Measurements from ENCODE around the gene TGFBR3L. TPM values are rescaled to one million over a fixed set of nuclear protein-coding genes. Genes with fewer than 3 reads are reported as not detected.
"Not testable (repeated sequence)": the region's sequence is repeated elsewhere in the genome, so short reads cannot be mapped to it uniquely, and the experiment has no call there.

TGFBR3L gene
- total and polyA plus RNA-seq, 2 of the 13 experiments (the other 11 are each of a cell fraction or from before 2014, with no cell fraction given) = 0.20 to 1.0 TPM

GRCh38 chr19:7930030-7930429 is 15.4 kb downstream of the TGFBR3L start:
- H3K27me3 ChIP-seq (ENCODE audit: control insufficient read depth in 1 of 2, insufficient read depth in 2 of 2, low read length in 2 of 2); H3K4me2 ChIP-seq (ENCODE audit: low read depth, low read length); H3K27ac ChIP-seq (ENCODE audit: extremely low read length, insufficient read depth, low read length); H3K79me2 ChIP-seq (ENCODE audit: insufficient read depth, low read length); H3K9ac ChIP-seq (ENCODE audit: insufficient read depth, low read depth, low read length); DNase-seq (ENCODE audit: low spot score); H2AFZ ChIP-seq (ENCODE audit: low read length); CTCF ChIA-PET (ENCODE audit: low intra/inter-chr PET ratio, low total read pairs); H4K20me1 ChIP-seq (ENCODE audit: insufficient read depth, low read length); ATAC-seq; H3K4me1 ChIP-seq (ENCODE audit: insufficient read depth, low read length); in situ Hi-C loops (cut with HindIII; ENCODE audit: extremely low pct_ligation_motif_present, low pct_unique_long_range_greater_than_20kb); BruUV-seq (replicated peaks); FAIRE-seq; H3K4me3 ChIP-seq (replicated peaks in 1 of 3; ENCODE audit: insufficient read depth in 1 of 3, low read depth in 2 of 3, low read length in 3 of 3); H3K9me3 ChIP-seq (ENCODE audit: low read length); intact Hi-C loops (cut with micrococcal nuclease; ENCODE audit: unreplicated experiment): not testable (repeated sequence)
- TF ChIP-seq ATF3 (CRISPR knock-in tag; IDR thresholded peaks at IDR 0.05) (0 out of 2 replicates have a peak, but pooled peaks have one; percentile 28), FOSL2 (CRISPR knock-in tag; IDR thresholded peaks at IDR 0.05) (peak; percentile 88), ZMYM3 (CRISPR knock-in tag; IDR thresholded peaks at IDR 0.05) (0 out of 2 replicates have a peak, but pooled peaks have one; percentile 31), ZNF768 (CRISPR knock-in tag; IDR thresholded peaks at IDR 0.05) (0 out of 2 replicates have a peak, but pooled peaks have one; percentile 12), ZNF460 (CRISPR knock-in tag; IDR thresholded peaks at IDR 0.05; ENCODE audit: borderline replicate concordance) (peak; percentile 77), JUNB (CRISPR knock-in tag; IDR thresholded peaks at IDR 0.05; ENCODE audit: borderline replicate concordance) (0 out of 2 replicates have a peak, but pooled peaks have one; percentile 40), ZNF121 (CRISPR knock-in tag; IDR thresholded peaks at IDR 0.05) (peak; percentile 67)
- TF ChIP-seq, protein P1, sequence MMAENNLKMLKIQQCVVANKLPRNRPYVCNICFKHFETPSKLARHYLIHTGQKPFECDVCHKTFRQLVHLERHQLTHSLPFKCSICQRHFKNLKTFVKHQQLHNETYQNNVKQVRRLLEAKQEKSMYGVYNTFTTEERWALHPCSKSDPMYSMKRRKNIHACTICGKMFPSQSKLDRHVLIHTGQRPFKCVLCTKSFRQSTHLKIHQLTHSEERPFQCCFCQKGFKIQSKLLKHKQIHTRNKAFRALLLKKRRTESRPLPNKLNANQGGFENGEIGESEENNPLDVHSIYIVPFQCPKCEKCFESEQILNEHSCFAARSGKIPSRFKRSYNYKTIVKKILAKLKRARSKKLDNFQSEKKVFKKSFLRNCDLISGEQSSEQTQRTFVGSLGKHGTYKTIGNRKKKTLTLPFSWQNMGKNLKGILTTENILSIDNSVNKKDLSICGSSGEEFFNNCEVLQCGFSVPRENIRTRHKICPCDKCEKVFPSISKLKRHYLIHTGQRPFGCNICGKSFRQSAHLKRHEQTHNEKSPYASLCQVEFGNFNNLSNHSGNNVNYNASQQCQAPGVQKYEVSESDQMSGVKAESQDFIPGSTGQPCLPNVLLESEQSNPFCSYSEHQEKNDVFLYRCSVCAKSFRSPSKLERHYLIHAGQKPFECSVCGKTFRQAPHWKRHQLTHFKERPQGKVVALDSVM (CRISPR knock-in tag; IDR thresholded peaks at IDR 0.05) = peak; percentile 91
- TF ChIP-seq, protein P2, sequence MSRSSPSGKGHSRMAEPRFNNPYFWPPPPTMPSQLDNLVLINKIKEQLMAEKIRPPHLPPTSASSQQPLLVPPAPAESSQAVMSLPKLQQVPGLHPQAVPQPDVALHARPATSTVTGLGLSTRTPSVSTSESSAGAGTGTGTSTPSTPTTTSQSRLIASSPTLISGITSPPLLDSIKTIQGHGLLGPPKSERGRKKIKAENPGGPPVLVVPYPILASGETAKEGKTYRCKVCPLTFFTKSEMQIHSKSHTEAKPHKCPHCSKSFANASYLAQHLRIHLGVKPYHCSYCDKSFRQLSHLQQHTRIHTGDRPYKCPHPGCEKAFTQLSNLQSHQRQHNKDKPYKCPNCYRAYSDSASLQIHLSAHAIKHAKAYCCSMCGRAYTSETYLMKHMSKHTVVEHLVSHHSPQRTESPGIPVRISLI (CRISPR knock-in tag; IDR thresholded peaks at IDR 0.05; ENCODE audit: borderline replicate concordance) = 0 out of 2 replicates have a peak, but pooled peaks have one; percentile 30
- WGBS (ENCODE audit: low lambda C conversion rate) = 85% methylated on average over 7 of the region's 11 CpGs
- POLR2A ChIA-PET = interaction anchor here (1.1 to 5.2 kb wide), 4 partner anchors 10 to 61 kb away, joined by 3 to 57 read pairs (median 20); partner anchors contain the start of genes MAP2K7, SNAPC2 and TIMM44
- H3K36me3 ChIP-seq (replicated peaks in 1 of 2; ENCODE audit: control insufficient read depth in 1 of 2, insufficient read depth in 2 of 2, low read length in 2 of 2) = peaks cover 30 to 47% of the 10 kb centered on the region in 2 experiments; a peak in 4 of 5 replicates

All from HepG2 (cell line).